Body of pancreas (tissue), 4 donors: ENCODE data around the gene NFX1. TPM values are rescaled to one million over a fixed set of nuclear protein-coding genes. Genes with fewer than 3 reads are reported as not detected.

Experiments
- ATAC-seq: fragments of 150-250 bp; one replicate; pipeline ENCODE4 v1.9.1; 2016
- DNase-seq, 4 donors: peaks; one replicate each; pipeline ENCODE4 v3.0.0-alpha.2; 2019
- H3K27ac ChIP-seq, 4 donors: fragments of 200-600 bp; sonication (generic); 1 replicate in 3 of 4; 2 replicates in 1 of 4; pipeline versions ENCODE4 v1.5.1 to v1.6.1; 2016 to 2019; ENCODE audit warnings: mild to moderate bottlenecking in 1 of 4, mixed read lengths in 1 of 4, moderate library complexity in 1 of 4
- H3K27me3 ChIP-seq, 2 donors: fragments of 200-600 bp; sonication (generic); one replicate each; pipeline ENCODE4 v1.6.0; 2016; ENCODE audit warnings: mild to moderate bottlenecking in 1 of 2
- H3K36me3 ChIP-seq, 2 donors: fragments of 200-600 bp; sonication (generic); replicated peaks in 1 of 2; 2 replicates each; pipeline ENCODE4 v1.5.1; 2016; ENCODE audit warnings: low read depth in 2 of 2; ENCODE audit not compliant: insufficient read depth in 1 of 2
- H3K4me1 ChIP-seq: fragments of 200-600 bp; sonication (generic); one replicate; pipeline ENCODE4 v1.6.0; 2016
- H3K4me3 ChIP-seq, 2 donors: fragments of 200-600 bp; sonication (generic); 1 replicate in 1 of 2; 2 replicates in 1 of 2; pipeline ENCODE4 v1.5.1; 2016 to 2019
- H3K9me3 ChIP-seq, 3 donors: fragments of 200-600 bp; sonication (generic); 1 replicate in 2 of 3; 2 replicates in 1 of 3; pipeline ENCODE4 v1.5.1; 2016
- POLR2A ChIP-seq, 3 donors: fragments of 450-650 bp; IDR thresholded peaks; one replicate each; pipeline ENCODE4 v1.6.1; 2016; ENCODE audit warnings: antibody characterized with exemption in 3 of 3, mild to moderate bottlenecking in 2 of 3
- WGBS, 2 donors: methylation state at CpG; one replicate each; pipeline ENCODE4 v1.1.5; 2017; 5-methylcytosine and 5-hydroxymethylcytosine counted together
- intact Hi-C: fragments of 100-400 bp; cut with DNase I; formaldehyde crosslinking; loops from one replicate; pipeline ENCODE4 v1.15.1; 2023
- small RNA-seq: library from RNA; depleted of rRNA; stranded (forward); fragments of <200 nt; gene quantifications from one replicate; pipeline ENCODE3, GENCODE V24; 2016
- total RNA-seq, 2 donors: library from RNA; depleted of rRNA; stranded (reverse); fragments of >200 nt; gene quantifications; one replicate each; pipeline ENCODE4 v1.1.0, GENCODE V29; 2016
- TF ChIP-seq, protein P1 (sequence below), 7 experiments: fragments of 450-650 bp in 4 of 7; fragments of 200-600 bp in 3 of 7; sonication (generic) in 3 of 7; IDR thresholded peaks; one replicate each; pipeline ENCODE4 v1.5.1; 2016 to 2019; ENCODE audit warnings: antibody characterized with exemption in 7 of 7

NFX1 gene
- total RNA-seq, 2 donors from 2014 or later, result 22.1 to 26.4 TPM

DNA sequence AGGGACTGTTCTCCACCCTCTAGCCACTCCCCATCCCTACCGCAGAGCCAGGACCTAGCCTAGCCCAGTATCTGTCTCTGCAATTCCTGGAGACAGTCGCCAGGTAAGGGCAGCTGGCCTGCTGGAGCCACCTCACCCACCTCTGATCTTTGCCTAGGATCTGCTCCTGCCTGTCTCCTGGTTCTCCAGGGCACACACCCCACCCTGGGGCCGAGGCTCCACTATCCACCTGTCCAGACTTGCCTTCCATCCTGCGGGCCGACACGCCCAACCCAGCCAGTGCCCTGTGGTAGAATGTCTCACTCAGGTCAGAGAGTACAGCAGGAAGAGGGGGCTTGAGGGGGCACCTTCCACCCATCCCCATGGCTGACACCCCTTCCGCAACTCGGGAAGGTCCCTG lies 127.8 kb downstream of the NFX1 start:
- no peaks in the 10 kb centered on the region for H3K9me3 ChIP-seq
- ATAC-seq, result no peak
- intact Hi-C loops, result no loop called here
- no peaks in the 10 kb centered on the region for H3K36me3 ChIP-seq
- TF ChIP-seq POLR2A (IDR thresholded peaks at IDR 0.05), result no peak
- TF ChIP-seq, protein P1, sequence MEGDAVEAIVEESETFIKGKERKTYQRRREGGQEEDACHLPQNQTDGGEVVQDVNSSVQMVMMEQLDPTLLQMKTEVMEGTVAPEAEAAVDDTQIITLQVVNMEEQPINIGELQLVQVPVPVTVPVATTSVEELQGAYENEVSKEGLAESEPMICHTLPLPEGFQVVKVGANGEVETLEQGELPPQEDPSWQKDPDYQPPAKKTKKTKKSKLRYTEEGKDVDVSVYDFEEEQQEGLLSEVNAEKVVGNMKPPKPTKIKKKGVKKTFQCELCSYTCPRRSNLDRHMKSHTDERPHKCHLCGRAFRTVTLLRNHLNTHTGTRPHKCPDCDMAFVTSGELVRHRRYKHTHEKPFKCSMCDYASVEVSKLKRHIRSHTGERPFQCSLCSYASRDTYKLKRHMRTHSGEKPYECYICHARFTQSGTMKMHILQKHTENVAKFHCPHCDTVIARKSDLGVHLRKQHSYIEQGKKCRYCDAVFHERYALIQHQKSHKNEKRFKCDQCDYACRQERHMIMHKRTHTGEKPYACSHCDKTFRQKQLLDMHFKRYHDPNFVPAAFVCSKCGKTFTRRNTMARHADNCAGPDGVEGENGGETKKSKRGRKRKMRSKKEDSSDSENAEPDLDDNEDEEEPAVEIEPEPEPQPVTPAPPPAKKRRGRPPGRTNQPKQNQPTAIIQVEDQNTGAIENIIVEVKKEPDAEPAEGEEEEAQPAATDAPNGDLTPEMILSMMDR (IDR thresholded peaks at IDR 0.05), result no peak
- no peaks in the 10 kb centered on the region for H3K27me3 ChIP-seq
- DNase-seq, result no peak
- H3K27ac ChIP-seq, result no peak overlapping the region
- H3K4me1 ChIP-seq, result peaks cover 23% of the 10 kb centered on the region
- 89 to 91% methylated on average over 3 to 8 of the region's 8 CpGs for WGBS, 2 donors
- H3K4me3 ChIP-seq, result no peak overlapping the region

DNA sequence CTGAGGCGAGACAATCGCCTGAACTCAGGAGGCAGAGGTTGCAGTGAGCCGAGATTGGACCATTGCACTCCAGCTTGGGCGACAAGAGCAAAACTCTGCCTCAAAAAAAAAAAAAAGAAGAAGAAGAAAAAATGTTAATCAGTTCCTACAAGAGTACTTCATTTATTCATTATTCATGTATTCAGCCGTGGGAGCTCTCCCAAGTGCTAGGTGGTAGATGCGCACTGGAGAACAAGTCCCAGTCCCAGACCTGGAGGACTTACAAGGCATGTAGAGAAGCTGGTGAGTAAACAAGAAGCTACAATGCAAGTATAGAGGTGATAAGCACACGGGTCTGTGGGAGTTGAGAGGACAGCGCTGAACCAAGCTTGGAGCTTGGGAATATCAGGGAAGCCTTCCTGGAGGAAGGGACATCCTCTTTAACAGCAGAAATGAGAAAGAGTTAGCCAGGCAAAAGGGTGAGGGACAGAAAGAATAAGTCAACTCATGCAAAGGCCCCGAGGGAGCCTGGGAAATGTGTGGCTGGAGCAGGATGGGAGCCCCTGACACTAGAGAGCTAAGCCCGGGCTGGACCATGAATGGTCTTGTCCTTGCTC lies 129.5 kb downstream of the NFX1 start:
- ATAC-seq, result no peak
- Histone ChIP-seq H3K4me3 (no peak overlapping the region), H3K4me1 (peaks cover 18% of the 10 kb centered on the region), H3K9me3 (no peaks in the 10 kb centered on the region), H3K27me3 (no peaks in the 10 kb centered on the region), H3K36me3 (no peaks in the 10 kb centered on the region), H3K27ac (no peak overlapping the region)
- no peak for DNase-seq
- no peak for TF ChIP-seq POLR2A (IDR thresholded peaks at IDR 0.05)
- TF ChIP-seq, protein P1 (IDR thresholded peaks at IDR 0.05), result no peak
- intact Hi-C loops, result no loop called here
- 72 to 74% methylated on average over 10 of the region's 10 CpGs for WGBS, 2 donors

Small RNAs within 50 kb of the gene (small RNA-seq; reads per million reads assigned to genes)
- gene RF00019, result not detected

Other genes with a start within 250 kb of the NFX1 start
- 1 to 10 TPM; 5.6 to 8.6 TPM for gene SMU1, start 213.8 kb upstream of the NFX1 start, total RNA-seq
- 10 to 100 TPM; 31.3 to 42.3 TPM for gene B4GALT1, start 123.2 kb upstream of the NFX1 start, total RNA-seq
- gene SPINK4, start 50.3 kb upstream of the NFX1 start, total RNA-seq, result not detected
- gene BAG1, start 25.8 kb upstream of the NFX1 start, total RNA-seq, result 10 to 100 TPM; 46.5 to 80.2 TPM
- 10 to 100 TPM in 1 of 2 donors, 1 to 10 TPM in 1; 4.6 to 20.5 TPM for gene CHMP5, start 25.5 kb upstream of the NFX1 start, total RNA-seq
- gene AQP7, start 112.1 kb downstream of the NFX1 start, total RNA-seq, result 10 to 100 TPM in 1 of 2 donors, 1 to 10 TPM in 1; 4.2 to 29.7 TPM
- 10 to 100 TPM; 12.5 to 50.3 TPM for gene AQP3, start 157.1 kb downstream of the NFX1 start, total RNA-seq
- 10 to 100 TPM; 14.8 to 23.1 TPM for gene NOL6, start 183.4 kb downstream of the NFX1 start, total RNA-seq
- gene ANKRD18B, start 233.7 kb downstream of the NFX1 start, total RNA-seq, result 1 to 10 TPM in 1 of 2 donors, not detected in 1; 6.0 TPM